OCI-LY7 (cell line): ENCODE data around the gene MCRIP2.

Experiments
- EZH2phosphoT487 ChIP-seq: fragments of 200-600 bp; sonication (generic); IDR thresholded peaks from 2 replicates; pipeline ENCODE4 v1.6.1; 2018; ENCODE audit warnings: low read depth, borderline replicate concordance, mild to moderate bottlenecking, mixed run types, antibody characterized with exemption, low read length, moderate library complexity, mixed read lengths
- TF ChIP-seq, protein P1 (sequence below): fragments of 200-600 bp; sonication (generic); conservative IDR thresholded peaks from 2 replicates; pipeline ENCODE4 v1.5.1; 2014; ENCODE audit warnings: mild to moderate bottlenecking, antibody characterized with exemption, low read length, moderate library complexity, mixed read lengths

DNA sequence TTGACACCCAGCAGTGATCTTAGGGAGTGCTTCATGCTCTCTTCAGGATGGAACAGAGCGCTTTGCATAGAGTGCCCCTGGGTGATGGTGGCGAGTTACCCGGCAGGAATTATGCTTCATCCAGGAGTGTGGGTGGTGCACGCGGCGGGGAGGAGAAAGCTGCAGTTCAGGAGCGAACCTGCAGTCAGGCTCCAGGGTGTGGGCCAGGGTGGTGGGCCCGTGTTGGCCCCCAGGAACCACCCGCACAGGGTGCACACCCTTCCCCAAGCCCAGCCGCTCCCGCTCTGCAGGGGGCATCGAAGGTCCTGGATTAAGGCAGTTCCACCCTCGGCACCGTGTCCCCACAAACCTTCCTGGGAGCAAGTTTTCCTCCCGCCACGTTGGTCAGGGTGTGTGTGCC, 47.8 kb upstream of the MCRIP2 start:
- TF ChIP-seq, protein P1, sequence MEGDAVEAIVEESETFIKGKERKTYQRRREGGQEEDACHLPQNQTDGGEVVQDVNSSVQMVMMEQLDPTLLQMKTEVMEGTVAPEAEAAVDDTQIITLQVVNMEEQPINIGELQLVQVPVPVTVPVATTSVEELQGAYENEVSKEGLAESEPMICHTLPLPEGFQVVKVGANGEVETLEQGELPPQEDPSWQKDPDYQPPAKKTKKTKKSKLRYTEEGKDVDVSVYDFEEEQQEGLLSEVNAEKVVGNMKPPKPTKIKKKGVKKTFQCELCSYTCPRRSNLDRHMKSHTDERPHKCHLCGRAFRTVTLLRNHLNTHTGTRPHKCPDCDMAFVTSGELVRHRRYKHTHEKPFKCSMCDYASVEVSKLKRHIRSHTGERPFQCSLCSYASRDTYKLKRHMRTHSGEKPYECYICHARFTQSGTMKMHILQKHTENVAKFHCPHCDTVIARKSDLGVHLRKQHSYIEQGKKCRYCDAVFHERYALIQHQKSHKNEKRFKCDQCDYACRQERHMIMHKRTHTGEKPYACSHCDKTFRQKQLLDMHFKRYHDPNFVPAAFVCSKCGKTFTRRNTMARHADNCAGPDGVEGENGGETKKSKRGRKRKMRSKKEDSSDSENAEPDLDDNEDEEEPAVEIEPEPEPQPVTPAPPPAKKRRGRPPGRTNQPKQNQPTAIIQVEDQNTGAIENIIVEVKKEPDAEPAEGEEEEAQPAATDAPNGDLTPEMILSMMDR: no peak
- TF ChIP-seq EZH2phosphoT487: no peak
